H1 (cell line): ENCODE data around the gene IFT27. TPM values are rescaled to one million over a fixed set of nuclear protein-coding genes. Genes with fewer than 3 reads are reported as not detected.

Experiments
- CTCF ChIA-PET: fragments of 300-600 bp; sonication (Branson Sonifier 250); formaldehyde crosslinking; loops from one replicate; lab custom pipeline; 2021; ENCODE audit not compliant: partially characterized antibody; lab: Charles Lee
- POLR2A ChIA-PET: fragments of 300-600 bp; sonication (Branson Sonifier 250); formaldehyde crosslinking; loops from one replicate; lab custom pipeline; 2021; ENCODE audit warnings: inconsistent platforms; ENCODE audit not compliant: partially characterized antibody; lab: Charles Lee
- DNase-seq, 2 experiments: peaks; one replicate each; pipeline versions ENCODE4 v3.0.0 to v3.0.0-alpha.2; 2010 to 2022; ENCODE audit warnings: low spot score in 2 of 2, low read depth in 1 of 2, mixed read lengths in 1 of 2
- FAIRE-seq: peaks from 2 replicates; lab custom pipeline; 2011; peaks lifted over from hg19 to GRCh38; lab: Jason Lieb, UNC
- H2AFZ ChIP-seq: 2 replicates; pipeline ENCODE4 v1.8.1; 2012; ENCODE audit warnings: low read length, inconsistent platforms
- H2AK5ac ChIP-seq: 2 replicates; pipeline ENCODE4 v1.6.1; 2013; ENCODE audit warnings: low read depth, low read length
- H2BK120ac ChIP-seq: replicated peaks from 2 replicates; pipeline ENCODE3; 2013; ENCODE audit warnings: low read depth, low read length, inconsistent platforms
- H2BK12ac ChIP-seq: 2 replicates; pipeline ENCODE4 v1.6.1; 2013; ENCODE audit warnings: low read depth, low read length
- H2BK15ac ChIP-seq: 2 replicates; pipeline ENCODE4 v1.6.1; 2013; ENCODE audit warnings: low read length
- H2BK20ac ChIP-seq: 2 replicates; pipeline ENCODE4 v1.6.1; 2013; ENCODE audit warnings: low read length
- H2BK5ac ChIP-seq: 2 replicates; pipeline ENCODE4 v1.6.1; 2013; ENCODE audit warnings: low read depth, low read length
- H3K14ac ChIP-seq: 2 replicates; pipeline ENCODE4 v1.6.1; 2013; ENCODE audit warnings: inconsistent platforms; ENCODE audit not compliant: insufficient read length
- H3K18ac ChIP-seq: 2 replicates; pipeline ENCODE4 v1.6.1; 2013; ENCODE audit warnings: low read length; ENCODE audit errors: extremely low read depth
- H3K23ac ChIP-seq: 2 replicates; pipeline ENCODE4 v1.6.1; 2013; ENCODE audit warnings: inconsistent platforms; ENCODE audit not compliant: insufficient read length
- H3K23me2 ChIP-seq: 2 replicates; pipeline ENCODE4 v1.6.1; 2013; ENCODE audit warnings: low read depth, low read length
- H3K27ac ChIP-seq: 2 replicates; pipeline ENCODE4 v1.6.1; 2011; ENCODE audit warnings: low read depth, low read length, inconsistent platforms
- H3K27me3 ChIP-seq, 4 experiments: replicated peaks in 1 of 4; 1 replicate in 1 of 4; 2 replicates in 3 of 4; pipeline versions ENCODE4 v1.6.1 to v1.8.1; 2011 to 2013; ENCODE audit warnings: low read length in 3 of 4, mild to moderate bottlenecking in 3 of 4, inconsistent platforms in 2 of 4, mixed read lengths in 2 of 4, moderate library complexity in 1 of 4; ENCODE audit not compliant: control insufficient read depth in 3 of 4, insufficient read depth in 3 of 4; ENCODE audit errors: extremely low read depth in 1 of 4
- H3K36me3 ChIP-seq, 4 experiments: 2 replicates each; pipeline versions ENCODE4 v1.6.1 to v1.8.1; 2011 to 2013; ENCODE audit warnings: mild to moderate bottlenecking in 4 of 4, low read length in 3 of 4, moderate library complexity in 2 of 4, control low read depth in 1 of 4, inconsistent platforms in 1 of 4; ENCODE audit not compliant: insufficient read depth in 4 of 4, control insufficient read depth in 2 of 4
- H3K4ac ChIP-seq: replicated peaks from 2 replicates; pipeline ENCODE3; 2013; ENCODE audit warnings: low read length, low read depth, mixed read lengths, inconsistent platforms; ENCODE audit not compliant: insufficient read length
- H3K4me1 ChIP-seq, 4 experiments: replicated peaks in 1 of 4; 1 replicate in 1 of 4; 2 replicates in 3 of 4; pipeline versions ENCODE4 v1.6.1 to v1.8.1; 2011 to 2013; ENCODE audit warnings: low read length in 3 of 4, inconsistent platforms in 2 of 4, mixed read lengths in 1 of 4; ENCODE audit not compliant: insufficient read depth in 4 of 4, control insufficient read depth in 3 of 4
- H3K4me2 ChIP-seq, 2 experiments: 2 replicates each; pipeline versions ENCODE4 v1.6.1 to v1.8.1; 2011 to 2013; ENCODE audit warnings: low read depth in 2 of 2, low read length in 2 of 2, control low read depth in 1 of 2, inconsistent platforms in 1 of 2, mild to moderate bottlenecking in 1 of 2; ENCODE audit not compliant: insufficient read depth in 1 of 2
- H3K4me3 ChIP-seq, 4 experiments: fragments of 200-600, 300-600 bp in 1 of 4; sonication (generic), shearing (Covaris generic), sonication (Bioruptor Twin) in 1 of 4; 2 replicates each; pipeline versions ENCODE4 v1.5.1 to v1.8.1; 2011 to 2016; ENCODE audit warnings: low read length in 4 of 4, low read depth in 3 of 4, control low read depth in 2 of 4, inconsistent platforms in 2 of 4, mild to moderate bottlenecking in 2 of 4, mixed read lengths in 1 of 4, moderate library complexity in 1 of 4; ENCODE audit not compliant: insufficient read depth in 2 of 4; ENCODE audit errors: extremely low read depth in 1 of 4
- H3K56ac ChIP-seq: replicated peaks from 2 replicates; pipeline ENCODE3; 2013; ENCODE audit warnings: low read depth, mild to moderate bottlenecking, mixed read lengths, low read length, inconsistent platforms; ENCODE audit not compliant: insufficient read length
- H3K79me1 ChIP-seq: 2 replicates; pipeline ENCODE4 v1.6.1; 2013; ENCODE audit warnings: low read depth, low read length, control low read depth
- H3K79me2 ChIP-seq, 2 experiments: 2 replicates each; pipeline versions ENCODE4 v1.6.1 to v1.8.1; 2012 to 2013; ENCODE audit warnings: low read length in 2 of 2, mild to moderate bottlenecking in 2 of 2, inconsistent platforms in 1 of 2; ENCODE audit not compliant: insufficient read depth in 2 of 2, control insufficient read depth in 1 of 2
- H3K9ac ChIP-seq, 4 experiments: replicated peaks in 1 of 4; 1 replicate in 1 of 4; 2 replicates in 3 of 4; pipeline versions ENCODE4 v1.6.1 to v1.8.1; 2011 to 2013; ENCODE audit warnings: low read depth in 3 of 4, low read length in 3 of 4, control low read depth in 2 of 4, mild to moderate bottlenecking in 2 of 4, moderate library complexity in 2 of 4, inconsistent platforms in 1 of 4; ENCODE audit errors: extremely low read depth in 1 of 4
- H3K9me3 ChIP-seq, 2 experiments: 2 replicates each; pipeline versions ENCODE4 v1.6.1 to v1.8.1; 2012 to 2013; ENCODE audit warnings: mild to moderate bottlenecking in 2 of 2, moderate library complexity in 2 of 2, control low read depth in 1 of 2, inconsistent platforms in 1 of 2, low read depth in 1 of 2, low read length in 1 of 2, mixed read lengths in 1 of 2; ENCODE audit not compliant: insufficient read depth in 2 of 2
- H4K20me1 ChIP-seq, 2 experiments: replicated peaks in 1 of 2; 2 replicates each; pipeline versions ENCODE3 to v1.8.1; 2011 to 2013; ENCODE audit warnings: inconsistent platforms in 2 of 2, low read length in 2 of 2, mild to moderate bottlenecking in 1 of 2; ENCODE audit not compliant: insufficient read depth in 2 of 2, control insufficient read depth in 1 of 2
- H4K5ac ChIP-seq: 2 replicates; pipeline ENCODE4 v1.6.1; 2013; ENCODE audit warnings: low read length, low read depth, mixed read lengths, inconsistent platforms; ENCODE audit not compliant: insufficient read length
- H4K8ac ChIP-seq: 2 replicates; pipeline ENCODE4 v1.8.0; 2013; ENCODE audit warnings: mild to moderate bottlenecking, moderate library complexity, low read length, inconsistent platforms; ENCODE audit not compliant: insufficient read depth; ENCODE audit errors: extremely low read depth
- H4K91ac ChIP-seq: replicated peaks from 2 replicates; pipeline ENCODE3; 2013; ENCODE audit warnings: low read length, mixed read lengths, inconsistent platforms; ENCODE audit not compliant: insufficient read length
- CHD1 ChIP-seq: IDR thresholded peaks from 2 replicates; pipeline ENCODE4 v1.6.1; 2012; ENCODE audit warnings: low read depth, low read length, improper control_type of control experiment
- CTCF ChIP-seq, 3 experiments: IDR thresholded peaks; 1 replicate in 2 of 3; 2 replicates in 1 of 3; pipeline versions ENCODE4 v1.5.1 to v1.6.1; 2011; ENCODE audit warnings: low read length in 3 of 3, mild to moderate bottlenecking in 3 of 3, inconsistent platforms in 2 of 3, low read depth in 1 of 3, moderate library complexity in 1 of 3; ENCODE audit not compliant: insufficient read depth in 1 of 3; ENCODE audit errors: control extremely low read depth in 1 of 3
- HDAC2 ChIP-seq, 2 experiments: fragments of 300-600 bp in 1 of 2; sonication (generic) in 1 of 2; IDR thresholded peaks; 2 replicates each; pipeline ENCODE4 v1.6.1; 2011 to 2012; ENCODE audit warnings: low read depth in 2 of 2, low read length in 2 of 2, mild to moderate bottlenecking in 2 of 2, moderate library complexity in 2 of 2, borderline replicate concordance in 1 of 2, inconsistent platforms in 1 of 2
- JUND ChIP-seq: IDR thresholded peaks from 2 replicates; pipeline ENCODE4 v1.6.1; 2011; ENCODE audit warnings: mild to moderate bottlenecking, improper control_type of control experiment, low read length
- MAFK ChIP-seq: IDR thresholded peaks from 2 replicates; pipeline ENCODE4 v1.6.1; 2012; ENCODE audit warnings: low read depth, mild to moderate bottlenecking, improper control_type of control experiment, low read length
- PHF8 ChIP-seq: fragments of 200-600 bp; sonication (generic); conservative IDR thresholded peaks from 2 replicates; pipeline ENCODE4 v1.7.1; 2012; ENCODE audit warnings: low read depth, mild to moderate bottlenecking, inconsistent platforms, low read length, moderate library complexity
- RXRA ChIP-seq: IDR thresholded peaks from 2 replicates; pipeline ENCODE4 v1.6.1; 2011; ENCODE audit warnings: low read depth, mild to moderate bottlenecking, low read length, moderate library complexity; ENCODE audit not compliant: insufficient read depth
- WGBS, 2 experiments: shearing (Covaris generic) in 1 of 2; methylation state at CpG; one replicate each; pipeline versions ENCODE4 v1.1.6 to v1.1.7; 2013 to 2015; ENCODE audit warnings: low lambda C conversion rate in 2 of 2, mixed read lengths in 2 of 2, inconsistent platforms in 1 of 2, low coverage in 1 of 2, missing lambda C conversion rate in 1 of 2; ENCODE audit not compliant: insufficient replicate concordance in 2 of 2, insufficient coverage in 1 of 2, insufficient read length in 1 of 2; ENCODE audit errors: extremely low coverage in 1 of 2, missing lambda C conversion rate in 1 of 2; 5-methylcytosine and 5-hydroxymethylcytosine counted together
- polyA plus RNA-seq, 7 experiments: library from polyadenylated mRNA; depleted of rRNA in 3 of 7; stranded (reverse) in 5 of 7; unstranded in 2 of 7; fragments of >200 nt in 5 of 7; fragments of 200-250 nt in 2 of 7; gene quantifications; 1 replicate in 5 of 7; 2 replicates in 1 of 7; 4 replicates in 1 of 7; pipeline versions ENCODE4 v1.2.1 to v1.2.3, GENCODE V29; 2011 to 2013; ENCODE audit warnings: missing spikeins in 2 of 7, mixed read lengths in 2 of 7
- total RNA-seq: library from RNA; stranded (reverse); fragmentation: NEBNext Ultra II Directional; extraction: Animal tissue kit (Norgen Biotek cat#: 25700); gene quantifications from 2 replicates; pipeline ENCODE4 v1.2.1, GENCODE V29; 2021

Gene IFT27
- total and polyA plus RNA-seq, 2 of the 8 experiments (the other 6 are each of a cell fraction or from before 2014, with no cell fraction given), result 36.4 to 46.2 TPM

GRCh38 chr22:36760786-36761185 lies 15.1 kb downstream of the IFT27 start:
- no peak overlapping the region for H2BK12ac ChIP-seq
- no peak overlapping the region for H4K91ac ChIP-seq
- no peak overlapping the region for H3K56ac ChIP-seq
- no peak overlapping the region for H4K5ac ChIP-seq
- FAIRE-seq (no peak), DNase-seq (no peak)
- H2AK5ac ChIP-seq, result no peak overlapping the region
- H2BK15ac ChIP-seq, result no peak overlapping the region
- H3K9ac ChIP-seq, result no peak overlapping the region
- H3K4me3 ChIP-seq, result no peak overlapping the region
- ChIA-PET CTCF (interaction anchor here (1.5 to 6.4 kb wide), 5 partner anchors 9 to 216 kb away, joined by 4 to 43 read pairs (median 12); no protein-coding TSS in a partner anchor), POLR2A (interaction anchor here (1.4 kb wide), 1 partner anchor 13 kb away, joined by 3 read pairs; no protein-coding TSS in a partner anchor)
- no peaks in the 10 kb centered on the region for H3K79me2 ChIP-seq
- H2AFZ ChIP-seq, result no peak overlapping the region
- H3K36me3 ChIP-seq, result peaks cover 3 to 15% (median 11%) of the 10 kb centered on the region in 4 experiments; a peak in 5 of 8 replicates
- no peak overlapping the region for H3K18ac ChIP-seq
- no peak overlapping the region for H2BK5ac ChIP-seq
- H3K4ac ChIP-seq, result no peak overlapping the region
- H3K79me1 ChIP-seq, result no peaks in the 10 kb centered on the region
- H2BK120ac ChIP-seq, result no peak overlapping the region
- H2BK20ac ChIP-seq, result no peak overlapping the region
- H3K4me2 ChIP-seq, result no peak overlapping the region
- H3K27ac ChIP-seq, result no peak overlapping the region
- H3K27me3 ChIP-seq, result no peaks in the 10 kb centered on the region
- H3K23ac ChIP-seq, result no peak overlapping the region
- no peak overlapping the region for H4K8ac ChIP-seq
- no peak overlapping the region for H3K14ac ChIP-seq
- H3K4me1 ChIP-seq, result peaks cover 0 to 6% (median 0%) of the 10 kb centered on the region in 4 experiments; a peak in 2 of 7 replicates
- 87% methylated on average over 11 of the region's 11 CpGs; no CpG with 5 or more reads in 1 of the 2 experiments for WGBS, 2 experiments
- H3K9me3 ChIP-seq, result no peaks in the 10 kb centered on the region
- no peaks in the 10 kb centered on the region for H3K23me2 ChIP-seq
- peaks cover 0 to 2% of the 10 kb centered on the region in 2 experiments for H4K20me1 ChIP-seq
- TF ChIP-seq JUND, result no peak
- TF ChIP-seq PHF8, result no peak
- TF ChIP-seq MAFK, result no peak
- no peak for TF ChIP-seq RXRA
- TF ChIP-seq HDAC2 (IDR thresholded peaks at IDR 0.05; ENCODE audit: borderline replicate concordance in 1 of 2, low read depth in 2 of 2, low read length in 2 of 2), result no peak
- TF ChIP-seq CTCF (IDR thresholded peaks at IDR 0.05; ENCODE audit: control extremely low read depth in 1 of 3, insufficient read depth in 1 of 3, low read depth in 1 of 3, low read length in 3 of 3), result no peak
- TF ChIP-seq CHD1, result no peak
